ENCODE data around the gene NCOA7.

The NCOA7 gene

DNA sequence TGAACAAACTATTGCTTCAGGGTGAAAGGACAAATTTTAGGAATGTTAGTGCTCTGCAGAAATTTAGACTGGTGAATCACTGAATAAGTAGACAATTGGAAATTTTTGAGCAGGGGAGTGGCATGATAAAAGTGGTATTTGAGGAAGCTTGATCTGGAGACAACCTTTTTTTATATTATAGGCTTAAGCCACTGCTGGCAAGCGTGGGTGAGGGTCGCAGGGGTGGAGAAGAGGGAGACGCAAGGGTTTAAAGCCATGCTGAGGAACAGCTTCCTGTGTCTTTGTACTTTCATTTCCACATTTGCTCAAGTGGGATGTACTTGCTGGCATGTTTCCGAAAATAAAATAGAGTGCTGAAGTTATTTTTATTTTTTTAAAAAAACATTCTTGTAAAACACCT, 23.7 kb downstream of the NCOA7 start:
- ATAC-seq (no peak), DNase-seq (no peak)

GRCh38 chr6:125815080-125815910, 24.5 kb downstream of the NCOA7 start:
- no peak for DNase-seq

GRCh38 chr6:125816828-125817280, 26.1 kb downstream of the NCOA7 start:
- no peak for DNase-seq

More at GRCh38 chr6:125815080-125815910, 24.5 kb downstream of the NCOA7 start:
- ATAC-seq, result no peak

DNA sequence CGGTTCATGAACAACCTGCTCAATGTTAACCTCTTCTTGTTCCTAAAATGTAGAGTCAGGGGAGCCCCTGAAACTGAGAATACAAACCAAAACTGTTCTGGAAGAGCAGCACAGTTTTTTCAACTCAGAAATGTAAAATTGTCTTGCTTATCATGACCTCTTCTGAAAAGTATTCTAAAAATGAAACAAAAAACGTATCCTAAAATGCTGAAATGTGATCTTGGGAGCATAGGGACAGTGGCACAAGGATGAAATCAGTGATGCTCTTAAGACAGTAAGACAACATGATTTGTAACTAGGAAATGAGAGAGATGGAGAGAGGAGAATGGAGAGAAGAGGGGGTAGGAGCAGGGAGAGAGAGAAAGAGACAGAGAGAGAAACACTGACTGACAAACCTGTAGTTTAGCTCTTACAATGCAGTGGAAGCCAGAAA, 27.5 kb downstream of the NCOA7 start:
- ATAC-seq, result no peak
- no peak for DNase-seq

More at GRCh38 chr6:125816828-125817280, 26.1 kb downstream of the NCOA7 start:
- peak; percentile 60 for ATAC-seq

- ATAC-seq (no peak), DNase-seq (no peak)
These were observed 28.1 kb downstream of the NCOA7 start for GRCh38 chr6:125818772-125819260.

GRCh38 chr6:125819535-125820326, 29.0 kb downstream of the NCOA7 start:
- ATAC-seq, result no peak
- DNase-seq, result no peak

DNA sequence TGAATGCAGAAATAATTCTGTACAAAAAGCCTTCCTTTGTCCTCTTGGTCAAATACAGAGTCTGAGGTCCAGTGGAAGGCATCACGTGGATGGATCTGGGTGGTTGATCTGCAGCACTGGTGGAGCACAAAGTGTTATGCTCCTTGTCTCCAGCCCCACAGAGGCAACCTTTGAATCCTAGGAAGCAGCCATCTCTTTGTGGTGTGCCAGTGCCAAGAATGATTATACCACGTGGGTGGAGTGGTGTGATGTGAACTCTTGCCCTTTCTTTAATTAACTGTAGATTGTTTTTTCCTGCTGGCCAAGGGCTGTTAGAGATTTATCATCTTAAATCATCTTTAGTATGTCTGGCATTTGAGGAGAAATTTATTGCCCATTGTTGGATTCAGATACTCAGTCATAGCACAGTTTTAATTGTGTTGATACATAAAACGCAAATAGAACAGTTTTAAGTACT, 31.1 kb downstream of the NCOA7 start:
- DNase-seq, result no peak
- peak; percentile 32 for ATAC-seq

- ATAC-seq, result no peak
- no peak for DNase-seq
These were observed 32.4 kb downstream of the NCOA7 start for GRCh38 chr6:125823180-125823579.

- DNase-seq (no peak), ATAC-seq (no peak)
These were observed 34.4 kb downstream of the NCOA7 start for GRCh38 chr6:125824946-125825771.

GRCh38 chr6:125826695-125827463, 36.1 kb downstream of the NCOA7 start:
- ATAC-seq (no peak), DNase-seq (no peak)

- DNase-seq (no peak), ATAC-seq (no peak)
These were observed 37.1 kb downstream of the NCOA7 start for GRCh38 chr6:125827788-125828320.

GRCh38 chr6:125828476-125829039, 37.8 kb downstream of the NCOA7 start:
- no peak for DNase-seq
- no peak for ATAC-seq

GRCh38 chr6:125829433-125829832, 38.7 kb downstream of the NCOA7 start:
- no peak for DNase-seq
- no peak for ATAC-seq

DNA sequence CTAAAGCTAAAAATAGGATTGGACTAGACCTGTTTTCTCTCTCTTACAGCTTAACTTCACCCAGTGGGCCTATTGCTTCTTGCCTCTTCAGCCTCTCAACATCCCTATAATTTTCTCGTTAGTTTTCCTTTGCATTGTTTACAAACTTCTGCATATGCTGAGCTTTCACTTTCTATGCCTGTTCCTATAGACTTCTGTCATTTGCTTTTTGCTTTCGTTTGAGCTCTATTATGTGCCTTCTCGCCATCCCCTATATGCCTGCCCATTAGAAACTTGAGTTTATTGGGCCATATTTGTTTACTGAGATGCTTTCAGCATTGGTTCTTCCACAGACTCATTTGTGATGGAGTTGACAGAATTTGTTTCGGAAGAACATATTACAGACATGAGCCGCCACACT, 40.9 kb downstream of the NCOA7 start:
- ATAC-seq, result no peak
- no peak for DNase-seq

GRCh38 chr6:125832391-125833117, 41.8 kb downstream of the NCOA7 start:
- DNase-seq, result no peak
- ATAC-seq, result no peak

- ATAC-seq (no peak), DNase-seq (no peak)
These were observed 43.6 kb downstream of the NCOA7 start for GRCh38 chr6:125834348-125834747.

DNA sequence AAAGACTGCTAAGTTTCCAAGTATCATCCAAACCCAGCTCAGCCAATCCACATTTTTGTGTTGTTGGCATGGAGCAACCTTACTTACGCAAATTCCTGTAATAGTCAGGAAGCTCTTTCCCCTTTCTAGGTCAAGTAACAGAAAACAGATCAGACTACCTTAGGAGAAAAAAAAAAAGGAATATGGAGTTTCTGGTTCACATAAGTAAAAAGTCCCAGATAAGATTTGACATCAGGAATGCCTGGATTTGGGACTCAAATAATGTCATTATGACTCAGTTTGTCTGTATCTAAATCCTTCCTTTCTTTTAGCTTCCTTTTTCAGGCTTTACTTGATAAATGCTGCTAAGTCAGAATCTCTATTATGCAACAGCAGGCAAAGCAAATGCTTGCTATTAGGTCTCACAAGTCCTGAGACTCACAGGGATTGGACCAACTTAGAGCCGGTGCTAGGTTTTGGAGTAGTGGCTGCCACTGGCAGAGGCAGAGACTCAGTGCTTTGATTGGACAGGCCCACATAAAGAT, 44.5 kb downstream of the NCOA7 start:
- no peak for DNase-seq
- no peak for ATAC-seq

GRCh38 chr6:125836466-125836865, 45.7 kb downstream of the NCOA7 start:
- DNase-seq, result no peak
- ATAC-seq, result no peak

DNA sequence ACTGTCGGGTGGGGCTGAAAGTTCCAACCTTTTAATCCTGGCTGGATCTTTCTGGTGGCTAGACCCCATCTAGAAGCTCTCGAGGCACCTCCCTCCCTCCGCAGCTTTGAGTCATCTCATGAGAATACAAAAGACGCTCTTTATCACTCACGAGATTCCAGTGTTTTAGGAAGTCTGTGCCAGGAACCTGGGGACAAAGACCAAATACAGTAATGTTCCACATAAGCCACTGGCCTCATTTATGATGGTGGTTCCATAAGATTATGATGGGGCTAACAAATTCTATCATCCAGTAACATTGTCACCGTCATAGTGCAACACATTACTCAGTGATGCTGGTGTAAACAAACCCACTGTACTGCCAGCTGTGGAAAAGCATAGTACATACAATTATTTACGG, 48.7 kb downstream of the NCOA7 start:
- DNase-seq (no peak), ATAC-seq (no peak)

DNA sequence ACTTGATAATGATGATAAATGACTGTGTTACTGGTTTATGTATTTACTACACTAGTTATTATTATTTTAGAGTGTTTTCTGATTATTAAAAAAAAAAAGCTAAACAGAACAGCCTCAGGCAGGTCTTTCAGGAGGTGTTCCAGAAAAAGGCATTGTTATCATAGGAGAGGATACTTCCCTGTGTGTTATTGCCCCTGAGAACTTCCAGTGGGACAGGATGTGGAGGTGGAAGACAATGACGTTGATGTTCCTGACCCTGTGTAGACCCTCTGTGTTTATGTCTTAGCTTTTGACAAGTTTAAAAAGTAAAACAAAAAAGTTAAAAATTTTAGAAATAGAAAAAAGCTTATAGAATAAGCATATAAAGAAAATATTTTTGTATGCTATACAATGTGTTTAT, 49.1 kb downstream of the NCOA7 start:
- DNase-seq (no peak), ATAC-seq (no peak)
